ENCODE measurements around the gene RNF145.
A peak's percentile ranks its signal among the peaks of the same experiment; 100 is the strongest.

The RNF145 gene

GRCh38 chr5:159207222-159207685, 2.1 kb downstream of the RNF145 start:
- Histone ChIP-seq H3K36me3 (ENCODE audit: low read length) (peaks cover 14% of the 10 kb centered on the region; the same call in 1 of the 2 replicates), H2AFZ (ENCODE audit: low read depth, low read length, severe bottlenecking) (no peak overlapping the region), H3K4me2 (ENCODE audit: low read depth, low read length, poor library complexity, severe bottlenecking) (peak overlapping the region; percentile 67), H3K27me3 (ENCODE audit: low read length) (no peaks in the 10 kb centered on the region), H3K4me3 (ENCODE audit: insufficient read depth, low read length, poor library complexity, severe bottlenecking) (peak overlapping the region; percentile 89), H4K20me1 (ENCODE audit: low read depth, low read length) (peaks cover 19% of the 10 kb centered on the region), H3K9ac (ENCODE audit: low read length) (peak overlapping the region; percentile 86), H3K9me2 (replicated peaks; ENCODE audit: insufficient read depth, low read length) (no peaks in the 10 kb centered on the region), H3F3A (ENCODE audit: insufficient read depth) (peaks cover 29% of the 10 kb centered on the region), H3K27ac (ENCODE audit: low read depth, low read length) (peak overlapping the region; percentile 82), H3K79me2 (ENCODE audit: insufficient read depth, low read length) (peaks cover 67% of the 10 kb centered on the region), H3K9me3 (ENCODE audit: insufficient read depth, low read length) (no peaks in the 10 kb centered on the region)
- TF ChIP-seq CTCF (IDR thresholded peaks at IDR 0.05; ENCODE audit: insufficient read depth, low read length, poor library complexity, severe bottlenecking) (no peak), EZH2phosphoT487 (conservative IDR thresholded peaks at IDR 0.05; ENCODE audit: low read length) (no peak)

DNA sequence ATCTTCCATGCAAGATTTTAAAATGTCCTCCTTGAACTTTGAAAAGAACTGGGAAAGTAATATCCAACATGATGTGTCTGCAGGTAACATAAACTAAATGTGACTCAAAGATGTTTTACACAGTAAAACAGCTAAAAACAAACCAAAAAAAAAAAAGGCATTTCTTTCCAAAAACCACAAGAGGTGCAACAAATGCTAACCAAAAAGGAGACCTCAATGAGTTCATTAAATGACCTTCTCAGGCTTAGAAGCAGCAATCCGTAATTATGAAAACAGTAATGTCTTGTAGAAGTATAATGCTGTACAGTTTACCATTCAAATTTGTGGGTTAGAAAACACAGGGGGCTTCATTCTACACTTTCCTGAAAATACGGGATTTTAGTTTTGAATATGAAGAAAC, 2.5 kb downstream of the RNF145 start:
- TF ChIP-seq CTCF (IDR thresholded peaks at IDR 0.05; ENCODE audit: insufficient read depth, low read length, poor library complexity, severe bottlenecking) = no peak
- TF ChIP-seq EZH2phosphoT487 (conservative IDR thresholded peaks at IDR 0.05; ENCODE audit: low read length) = no peak
- Histone ChIP-seq H3K79me2 (ENCODE audit: insufficient read depth, low read length) (peaks cover 71% of the 10 kb centered on the region), H3K9me3 (ENCODE audit: insufficient read depth, low read length) (no peaks in the 10 kb centered on the region), H3K9me2 (replicated peaks; ENCODE audit: insufficient read depth, low read length) (no peaks in the 10 kb centered on the region), H3K27ac (ENCODE audit: low read depth, low read length) (peak overlapping the region; percentile 82), H3K4me2 (ENCODE audit: low read depth, low read length, poor library complexity, severe bottlenecking) (peak overlapping the region; percentile 67), H3K27me3 (ENCODE audit: low read length) (no peaks in the 10 kb centered on the region), H3K4me3 (ENCODE audit: insufficient read depth, low read length, poor library complexity, severe bottlenecking) (peak overlapping the region; percentile 89), H2AFZ (ENCODE audit: low read depth, low read length, severe bottlenecking) (no peak overlapping the region), H3F3A (ENCODE audit: insufficient read depth) (peaks cover 29% of the 10 kb centered on the region), H3K36me3 (ENCODE audit: low read length) (peaks cover 18% of the 10 kb centered on the region; the same call in 1 of the 2 replicates), H4K20me1 (ENCODE audit: low read depth, low read length) (peaks cover 19% of the 10 kb centered on the region), H3K9ac (ENCODE audit: low read length) (peak overlapping the region; percentile 86)

DNA sequence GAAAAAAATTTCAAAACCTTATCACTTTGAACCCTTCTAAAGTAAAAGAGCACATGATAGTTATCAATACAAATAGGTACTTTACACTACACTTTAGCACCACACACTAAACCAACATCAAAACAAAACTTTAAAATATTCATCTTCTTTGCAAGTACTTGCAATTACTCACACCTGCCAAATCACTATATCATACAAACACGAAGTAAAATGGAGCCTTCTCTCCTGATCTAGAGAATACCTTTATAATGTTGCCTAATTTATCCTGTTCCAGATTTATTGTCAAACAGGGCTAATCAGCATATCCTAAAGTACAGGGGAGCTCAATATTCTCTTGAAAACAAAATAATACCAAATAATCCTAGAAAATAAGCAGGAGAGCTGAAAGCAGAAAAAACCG, 3.0 kb downstream of the RNF145 start:
- peak overlapping the region; percentile 82; the same call in 1 of the 2 replicates for H3K27ac ChIP-seq (ENCODE audit: low read depth, low read length)
- H3K9me3 ChIP-seq (ENCODE audit: insufficient read depth, low read length) = no peaks in the 10 kb centered on the region
- peak overlapping the region; percentile 89 for H3K4me3 ChIP-seq (ENCODE audit: insufficient read depth, low read length, poor library complexity, severe bottlenecking)
- peaks cover 29% of the 10 kb centered on the region for H3F3A ChIP-seq (ENCODE audit: insufficient read depth)
- no peaks in the 10 kb centered on the region for H3K9me2 ChIP-seq (replicated peaks; ENCODE audit: insufficient read depth, low read length)
- peaks cover 19% of the 10 kb centered on the region for H4K20me1 ChIP-seq (ENCODE audit: low read depth, low read length)
- peak overlapping the region; percentile 67 for H3K4me2 ChIP-seq (ENCODE audit: low read depth, low read length, poor library complexity, severe bottlenecking)
- H3K9ac ChIP-seq (ENCODE audit: low read length) = peak overlapping the region; percentile 86
- no peak for TF ChIP-seq EZH2phosphoT487 (conservative IDR thresholded peaks at IDR 0.05; ENCODE audit: low read length)
- no peak for TF ChIP-seq CTCF (IDR thresholded peaks at IDR 0.05; ENCODE audit: insufficient read depth, low read length, poor library complexity, severe bottlenecking)
- H3K36me3 ChIP-seq (ENCODE audit: low read length) = peaks cover 20% of the 10 kb centered on the region; the same call in 1 of the 2 replicates
- no peak overlapping the region for H2AFZ ChIP-seq (ENCODE audit: low read depth, low read length, severe bottlenecking)
- peaks cover 74% of the 10 kb centered on the region for H3K79me2 ChIP-seq (ENCODE audit: insufficient read depth, low read length)
- H3K27me3 ChIP-seq (ENCODE audit: low read length) = no peaks in the 10 kb centered on the region

Measured in SU-DHL-6 (cell line).